Cardiac muscle cell (in vitro differentiated cells and primary cell): ENCODE results near the gene EDIL3. TPM values are rescaled to one million over a fixed set of nuclear protein-coding genes. Genes with fewer than 3 reads are reported as not detected.

Experiments
- DNase-seq, 2 donors: peaks; one replicate each; pipeline versions ENCODE4 v3.0.0 to v3.0.0-alpha.2; 2010 to 2017; ENCODE audit warnings: low read depth in 1 of 2, low spot score in 1 of 2
- H3K27ac ChIP-seq: fragments of 200-600 bp; sonication (generic); 2 replicates; pipeline ENCODE4 v1.5.1; 2016
- H3K27me3 ChIP-seq: fragments of 200-600 bp; sonication (generic); 2 replicates; pipeline ENCODE4 v1.6.0; 2016; ENCODE audit warnings: control low read depth
- H3K36me3 ChIP-seq: fragments of 200-600 bp; sonication (generic); 2 replicates; pipeline ENCODE4 v1.5.1; 2016; ENCODE audit warnings: control low read depth
- H3K4me1 ChIP-seq: fragments of 200-600 bp; sonication (generic); 2 replicates; pipeline ENCODE4 v1.8.1; 2017; ENCODE audit warnings: low read depth, mild to moderate bottlenecking, mixed run types
- H3K4me3 ChIP-seq: fragments of 200-600 bp; sonication (generic); 2 replicates; pipeline ENCODE4 v1.5.1; 2016; ENCODE audit warnings: mild to moderate bottlenecking
- H3K9me3 ChIP-seq: fragments of 200-600 bp; sonication (generic); 2 replicates; pipeline ENCODE4 v1.5.1; 2017; ENCODE audit warnings: low read depth, mild to moderate bottlenecking, control low read depth
- CTCF ChIP-seq: IDR thresholded peaks from 2 replicates; pipeline ENCODE4 v1.5.1; 2012; ENCODE audit warnings: low read depth, mild to moderate bottlenecking, low read length
- polyA plus RNA-seq: library from polyadenylated mRNA; unstranded; fragments of >200 nt; fragmentation: Nextera tagmentation; extraction: Ambion mirVana; gene quantifications from 2 replicates; pipeline ENCODE4 v1.2.1, GENCODE V29; 2016
- total RNA-seq: library from RNA; depleted of rRNA; stranded (reverse); fragments of >200 nt; gene quantifications from 2 replicates; pipeline ENCODE4 v1.2.3, GENCODE V29; 2016

EDIL3 gene
- total and polyA plus RNA-seq, 2 experiments from 2014 or later: 7.2 to 7.7 TPM

- Histone ChIP-seq H3K4me3 (no peak overlapping the region), H3K9me3 (no peaks in the 10 kb centered on the region), H3K36me3 (no peaks in the 10 kb centered on the region), H3K4me1 (no peaks in the 10 kb centered on the region), H3K27ac (no peak overlapping the region), H3K27me3 (no peaks in the 10 kb centered on the region)
- no peak for TF ChIP-seq CTCF
- no peak for DNase-seq
Measured at GRCh38 chr5:84218546-84218945, 166.1 kb downstream of the EDIL3 start.

GRCh38 chr5:84215521-84215920 lies 169.2 kb downstream of the EDIL3 start:
- Histone ChIP-seq H3K4me3 (no peak overlapping the region), H3K27me3 (no peaks in the 10 kb centered on the region), H3K9me3 (no peaks in the 10 kb centered on the region), H3K36me3 (no peaks in the 10 kb centered on the region), H3K4me1 (no peaks in the 10 kb centered on the region), H3K27ac (no peak overlapping the region)
- no peak for TF ChIP-seq CTCF
- DNase-seq: no peak

- Histone ChIP-seq H3K36me3 (no peaks in the 10 kb centered on the region), H3K27ac (no peak overlapping the region), H3K4me1 (no peaks in the 10 kb centered on the region), H3K27me3 (no peaks in the 10 kb centered on the region), H3K9me3 (no peaks in the 10 kb centered on the region), H3K4me3 (no peak overlapping the region)
- no peak for TF ChIP-seq CTCF
- DNase-seq: peak in 1 of 2 donors; percentile 11
Measured at GRCh38 chr5:84213861-84214260, 170.8 kb downstream of the EDIL3 start.

GRCh38 chr5:84213212-84213611 lies 171.5 kb downstream of the EDIL3 start:
- Histone ChIP-seq H3K4me1 (no peaks in the 10 kb centered on the region), H3K27ac (no peak overlapping the region), H3K9me3 (no peaks in the 10 kb centered on the region), H3K27me3 (no peaks in the 10 kb centered on the region), H3K4me3 (no peak overlapping the region), H3K36me3 (no peaks in the 10 kb centered on the region)
- TF ChIP-seq CTCF: no peak
- DNase-seq: no peak

- H3K4me1 ChIP-seq: no peaks in the 10 kb centered on the region
- no peaks in the 10 kb centered on the region for H3K36me3 ChIP-seq
- no peak for DNase-seq
- H3K9me3 ChIP-seq: no peaks in the 10 kb centered on the region
- no peak overlapping the region for H3K4me3 ChIP-seq
- H3K27ac ChIP-seq: no peak overlapping the region
- TF ChIP-seq CTCF: no peak
- no peaks in the 10 kb centered on the region for H3K27me3 ChIP-seq
Measured at GRCh38 chr5:84204772-84205171, 179.9 kb downstream of the EDIL3 start.

DNA sequence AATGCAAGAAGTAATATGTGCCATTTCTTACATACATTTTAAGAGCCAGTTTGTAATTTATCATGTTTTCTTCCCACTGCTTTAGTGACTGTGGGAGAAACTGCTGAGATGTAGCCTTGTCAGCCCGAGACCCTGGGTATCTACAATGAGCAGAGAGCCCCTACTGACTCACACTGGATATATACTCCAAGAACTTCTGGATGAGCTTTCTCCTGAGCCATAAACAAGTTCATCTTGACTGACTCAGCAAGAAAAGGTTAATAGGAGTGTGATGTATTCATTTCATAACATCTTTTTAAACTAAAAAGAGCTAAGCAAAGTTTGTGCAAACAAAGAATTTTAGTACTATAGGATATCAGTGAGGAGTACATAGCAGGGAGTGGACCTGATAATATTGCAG lies 182.5 kb downstream of the EDIL3 start:
- H3K9me3 ChIP-seq: no peaks in the 10 kb centered on the region
- TF ChIP-seq CTCF: no peak

More for the DNA sequence above, 182.5 kb downstream of the EDIL3 start:
- Histone ChIP-seq H3K4me3 (no peak overlapping the region), H3K36me3 (no peaks in the 10 kb centered on the region), H3K4me1 (no peaks in the 10 kb centered on the region), H3K27me3 (no peaks in the 10 kb centered on the region), H3K27ac (no peak overlapping the region)
- no peak for DNase-seq
